HEK293 (cell line): ENCODE data around the gene RASGRF2.

Experiments used
- CTCF ChIA-PET: fragments of 350-600 bp; formaldehyde crosslinking; extraction: SDS; loops from one replicate; lab custom pipeline; 2021; ENCODE audit warnings: antibody characterized with exemption; lab: Yijun Ruan, JAX
- POLR2A ChIA-PET: fragments of 300-600 bp; formaldehyde crosslinking; extraction: SDS; loops from one replicate; lab custom pipeline; 2020; ENCODE audit warnings: antibody characterized with exemption, inconsistent platforms; lab: Yijun Ruan, JAX
- H3K27ac ChIP-seq: fragments of 200-500 bp; sonication (Bioruptor generic); 2 replicates; pipeline ENCODE4 v1.5.1; 2014; ENCODE audit warnings: low read depth, low read length, control low read depth, inconsistent platforms; ENCODE audit errors: extremely low read depth
- H3K36me3 ChIP-seq, 2 experiments: fragments of 200-500 bp in 1 of 2; sonication (Bioruptor generic) in 1 of 2; 1 replicate in 1 of 2; 2 replicates in 1 of 2; pipeline ENCODE4 v1.5.1; 2014 to 2017; ENCODE audit warnings: inconsistent platforms in 2 of 2, low read length in 2 of 2; ENCODE audit not compliant: control insufficient read depth in 2 of 2, insufficient read depth in 1 of 2
- H3K4me1 ChIP-seq: fragments of 200-500 bp; sonication (Bioruptor generic); 2 replicates; pipeline ENCODE4 v1.5.1; 2014; ENCODE audit warnings: mild to moderate bottlenecking, low read length, inconsistent platforms; ENCODE audit not compliant: control insufficient read depth, insufficient read depth
- H3K4me3 ChIP-seq: 2 replicates; pipeline ENCODE4 v1.5.1; 2011; ENCODE audit warnings: low read depth, mild to moderate bottlenecking, control low read depth, low read length, moderate library complexity
- H3K9me3 ChIP-seq: fragments of 200-500 bp; sonication (Bioruptor generic); 2 replicates; pipeline ENCODE4 v1.5.1; 2014; ENCODE audit warnings: low read depth, low read length, inconsistent platforms; ENCODE audit not compliant: control insufficient read depth, insufficient read depth
- KLF10 ChIP-seq: fragments of 450-650 bp; IDR thresholded peaks from 2 replicates; pipeline ENCODE4 v1.5.1; 2018; ENCODE audit warnings: missing biosample characterization, mild to moderate bottlenecking, missing genetic modification characterization
- PRDM10 ChIP-seq: fragments of 450-650 bp; formaldehyde crosslinking; IDR thresholded peaks from 2 replicates; pipeline ENCODE4 v1.5.1; 2016; ENCODE audit warnings: missing biosample characterization, missing genetic modification characterization
- TCF7L2 ChIP-seq: IDR thresholded peaks from 2 replicates; pipeline ENCODE4 v1.6.1; 2011; ENCODE audit warnings: low read depth, mild to moderate bottlenecking, inconsistent platforms, low read length, moderate library complexity, borderline replicate concordance
- ZBTB10 ChIP-seq: fragments of 450-650 bp; formaldehyde crosslinking; IDR thresholded peaks from 2 replicates; pipeline ENCODE4 v1.5.1; 2016; ENCODE audit warnings: missing biosample characterization, missing genetic modification characterization
- ZNF16 ChIP-seq: fragments of 450-650 bp; formaldehyde crosslinking; IDR thresholded peaks from 2 replicates; pipeline ENCODE4 v1.5.1; 2016; ENCODE audit warnings: low read depth, missing biosample characterization, missing genetic modification characterization
- ZNF175 ChIP-seq: fragments of 450-650 bp; formaldehyde crosslinking; IDR thresholded peaks from 2 replicates; pipeline ENCODE4 v1.5.1; 2016; ENCODE audit warnings: missing biosample characterization, missing genetic modification characterization
- ZNF266 ChIP-seq: fragments of 450-650 bp; formaldehyde crosslinking; IDR thresholded peaks from 2 replicates; pipeline ENCODE4 v1.5.1; 2016; ENCODE audit warnings: missing biosample characterization, missing genetic modification characterization, low read depth
- ZNF585B ChIP-seq: fragments of 450-650 bp; formaldehyde crosslinking; IDR thresholded peaks from 2 replicates; pipeline ENCODE4 v1.5.1; 2016; ENCODE audit warnings: missing biosample characterization, missing genetic modification characterization
- ZNF645 ChIP-seq: fragments of 450-650 bp; formaldehyde crosslinking; IDR thresholded peaks from 2 replicates; pipeline ENCODE4; 2016; ENCODE audit warnings: missing biosample characterization, missing genetic modification characterization
- ZNF654 ChIP-seq: fragments of 450-650 bp; formaldehyde crosslinking; IDR thresholded peaks from 2 replicates; pipeline ENCODE4 v1.5.1; 2016; ENCODE audit warnings: low read depth, missing biosample characterization, missing genetic modification characterization
- ZSCAN16 ChIP-seq: fragments of 450-650 bp; formaldehyde crosslinking; IDR thresholded peaks from 2 replicates; pipeline ENCODE4 v1.5.1; 2016; ENCODE audit warnings: missing biosample characterization, missing genetic modification characterization
- TF ChIP-seq, protein P1 (sequence below): fragments of 450-650 bp; formaldehyde crosslinking; conservative IDR thresholded peaks from 2 replicates; pipeline ENCODE4 v1.5.1; 2016; ENCODE audit warnings: low read depth, missing biosample characterization, missing genetic modification characterization

RASGRF2 gene

DNA sequence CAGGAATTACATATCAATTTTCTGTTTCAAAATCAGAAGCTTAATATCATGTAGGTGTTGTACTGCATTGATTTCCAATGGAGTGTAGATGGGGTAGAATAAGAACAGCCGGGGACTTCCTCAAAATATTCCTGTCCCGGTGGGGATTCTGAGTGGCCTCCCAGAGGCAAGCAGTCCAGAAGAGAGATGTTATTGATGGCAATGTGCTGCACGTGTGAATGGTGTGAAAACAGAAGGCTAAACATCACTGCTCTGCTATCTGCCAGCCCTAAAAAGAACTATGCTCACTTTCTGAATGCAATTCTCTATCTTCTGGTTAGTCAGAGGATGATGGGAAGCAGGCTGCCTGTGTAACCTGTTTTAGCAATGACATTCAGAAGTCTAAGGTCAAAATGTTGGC, 181.9 kb downstream of the RASGRF2 start (continued):
- TF ChIP-seq PRDM10 (tag by site-specific recombination): no peak
- TF ChIP-seq, all 188 proteins: peak for 0

GRCh38 chr5:81145329-81145935, 185.3 kb downstream of the RASGRF2 start:
- no peaks in the 10 kb centered on the region for H3K36me3 ChIP-seq
- TF ChIP-seq KLF10 (tag by site-specific recombination) (no peak), ZNF585B (tag by site-specific recombination) (no peak), ZNF175 (tag by site-specific recombination) (no peak), ZNF654 (tag by site-specific recombination) (no peak), ZNF266 (tag by site-specific recombination) (no peak), ZSCAN16 (tag by site-specific recombination) (no peak), ZNF645 (tag by site-specific recombination) (no peak), TCF7L2 (no peak), ZNF16 (tag by site-specific recombination) (no peak), ZBTB10 (no peak)
- TF ChIP-seq, protein P1, sequence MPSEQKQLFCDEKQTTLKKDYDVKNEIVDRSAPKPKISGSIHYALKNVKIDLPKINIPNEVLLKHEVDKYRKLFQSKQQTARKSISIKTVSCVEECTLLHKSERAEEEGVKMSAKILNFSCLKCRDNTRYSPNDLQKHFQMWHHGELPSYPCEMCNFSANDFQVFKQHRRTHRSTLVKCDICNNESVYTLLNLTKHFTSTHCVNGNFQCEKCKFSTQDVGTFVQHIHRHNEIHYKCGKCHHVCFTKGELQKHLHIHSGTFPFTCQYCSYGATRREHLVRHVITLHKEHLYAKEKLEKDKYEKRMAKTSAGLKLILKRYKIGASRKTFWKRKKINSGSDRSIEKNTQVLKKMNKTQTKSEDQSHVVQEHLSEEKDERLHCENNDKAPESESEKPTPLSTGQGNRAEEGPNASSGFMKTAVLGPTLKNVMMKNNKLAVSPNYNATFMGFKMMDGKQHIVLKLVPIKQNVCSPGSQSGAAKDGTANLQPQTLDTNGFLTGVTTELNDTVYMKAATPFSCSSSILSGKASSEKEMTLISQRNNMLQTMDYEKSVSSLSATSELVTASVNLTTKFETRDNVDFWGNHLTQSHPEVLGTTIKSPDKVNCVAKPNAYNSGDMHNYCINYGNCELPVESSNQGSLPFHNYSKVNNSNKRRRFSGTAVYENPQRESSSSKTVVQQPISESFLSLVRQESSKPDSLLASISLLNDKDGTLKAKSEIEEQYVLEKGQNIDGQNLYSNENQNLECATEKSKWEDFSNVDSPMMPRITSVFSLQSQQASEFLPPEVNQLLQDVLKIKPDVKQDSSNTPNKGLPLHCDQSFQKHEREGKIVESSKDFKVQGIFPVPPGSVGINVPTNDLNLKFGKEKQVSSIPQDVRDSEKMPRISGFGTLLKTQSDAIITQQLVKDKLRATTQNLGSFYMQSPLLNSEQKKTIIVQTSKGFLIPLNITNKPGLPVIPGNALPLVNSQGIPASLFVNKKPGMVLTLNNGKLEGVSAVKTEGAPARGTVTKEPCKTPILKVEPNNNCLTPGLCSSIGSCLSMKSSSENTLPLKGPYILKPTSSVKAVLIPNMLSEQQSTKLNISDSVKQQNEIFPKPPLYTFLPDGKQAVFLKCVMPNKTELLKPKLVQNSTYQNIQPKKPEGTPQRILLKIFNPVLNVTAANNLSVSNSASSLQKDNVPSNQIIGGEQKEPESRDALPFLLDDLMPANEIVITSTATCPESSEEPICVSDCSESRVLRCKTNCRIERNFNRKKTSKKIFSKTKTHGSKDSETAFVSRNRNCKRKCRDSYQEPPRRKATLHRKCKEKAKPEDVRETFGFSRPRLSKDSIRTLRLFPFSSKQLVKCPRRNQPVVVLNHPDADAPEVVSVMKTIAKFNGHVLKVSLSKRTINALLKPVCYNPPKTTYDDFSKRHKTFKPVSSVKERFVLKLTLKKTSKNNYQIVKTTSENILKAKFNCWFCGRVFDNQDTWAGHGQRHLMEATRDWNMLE (tag by site-specific recombination): no peak
- CTCF ChIA-PET: interaction anchor here (1.9 kb wide), 1 partner anchor 458 kb away, joined by 5 read pairs; no protein-coding TSS in a partner anchor
- no peaks in the 10 kb centered on the region for H3K9me3 ChIP-seq
- no peak overlapping the region for H3K4me3 ChIP-seq
- peaks cover 11% of the 10 kb centered on the region for H3K4me1 ChIP-seq
- no peak overlapping the region for H3K27ac ChIP-seq
- POLR2A ChIA-PET: no interaction called here
